Gastroesophageal sphincter (tissue), 4 donors: ENCODE measurements around the gene SUGCT. TPM values are rescaled to one million over a fixed set of nuclear protein-coding genes. Genes with fewer than 3 reads are reported as not detected.

Source experiments
- ATAC-seq: fragments of 150-250 bp; one replicate; pipeline ENCODE4 v1.9.1; 2016; ENCODE audit warnings: mild to moderate bottlenecking, moderate library complexity
- H3K27ac ChIP-seq, 4 donors: fragments of 200-600 bp; sonication (generic) in 3 of 4; 1 replicate in 3 of 4; 2 replicates in 1 of 4; pipeline ENCODE4 v1.5.1; 2016 to 2019
- H3K27me3 ChIP-seq: fragments of 200-600 bp; sonication (generic); one replicate; pipeline ENCODE4 v1.5.1; 2019
- H3K36me3 ChIP-seq, 2 donors: fragments of 200-600 bp; sonication (generic); one replicate each; pipeline ENCODE4 v1.5.1; 2019; ENCODE audit warnings: control low read depth in 1 of 2
- H3K4me1 ChIP-seq, 3 donors: fragments of 200-600 bp; sonication (generic); 1 replicate in 2 of 3; 2 replicates in 1 of 3; pipeline ENCODE4 v1.5.1; 2016 to 2019; ENCODE audit warnings: control low read depth in 2 of 3
- H3K4me3 ChIP-seq, 2 donors: fragments of 200-600 bp; sonication (generic); one replicate each; pipeline ENCODE4 v1.5.1; 2019; ENCODE audit warnings: mild to moderate bottlenecking in 1 of 2, moderate library complexity in 1 of 2
- H3K9me3 ChIP-seq, 3 donors: fragments of 200-600 bp; sonication (generic); one replicate each; pipeline ENCODE4 v1.5.1; 2017 to 2019; ENCODE audit warnings: control low read depth in 2 of 3
- CTCF ChIP-seq, 4 experiments: fragments of 200-600 bp in 2 of 4; fragments of 450-650 bp in 2 of 4; sonication (generic) in 1 of 4; IDR thresholded peaks; one replicate each; pipeline ENCODE4 v1.5.1; 2017 to 2019; ENCODE audit warnings: antibody characterized with exemption in 4 of 4, mild to moderate bottlenecking in 2 of 4, moderate library complexity in 2 of 4
- EP300 ChIP-seq: sonication (generic); formaldehyde crosslinking; IDR thresholded peaks from one replicate; pipeline ENCODE4 v1.6.1; 2017; ENCODE audit warnings: antibody characterized with exemption, mild to moderate bottlenecking
- POLR2A ChIP-seq, 2 donors: fragments of 450-650 bp; IDR thresholded peaks; one replicate each; pipeline ENCODE4 v1.6.1; 2017; ENCODE audit warnings: antibody characterized with exemption in 2 of 2, mild to moderate bottlenecking in 2 of 2, moderate library complexity in 1 of 2
- POLR2AphosphoS5 ChIP-seq: sonication (generic); formaldehyde crosslinking; IDR thresholded peaks from one replicate; pipeline ENCODE4 v1.6.1; 2017; ENCODE audit warnings: antibody characterized with exemption
- WGBS, 2 donors: methylation state at CpG; one replicate each; pipeline ENCODE4 v1.1.5; 2018; ENCODE audit warnings: low coverage in 1 of 2; 5-methylcytosine and 5-hydroxymethylcytosine counted together
- total RNA-seq, 4 donors: library from RNA; depleted of rRNA; stranded (reverse); fragments of >200 nt; gene quantifications; one replicate each; pipeline ENCODE4 v1.1.0, GENCODE V29; 2016

The SUGCT gene
- total RNA-seq, 4 donors from 2014 or later, result 1.2 to 17.3 (median 10.8) TPM

GRCh38 chr7:40733578-40733977 is 598.8 kb downstream of the SUGCT start:
- TF ChIP-seq EP300, result no peak
- TF ChIP-seq POLR2A (IDR thresholded peaks at IDR 0.05), result no peak
- TF ChIP-seq POLR2AphosphoS5, result no peak
- TF ChIP-seq CTCF (IDR thresholded peaks at IDR 0.05), result no peak
- Histone ChIP-seq H3K4me3 (no peak overlapping the region), H3K4me1 (no peaks in the 10 kb centered on the region), H3K27me3 (no peaks in the 10 kb centered on the region), H3K36me3 (no peaks in the 10 kb centered on the region), H3K9me3 (no peaks in the 10 kb centered on the region), H3K27ac (no peak overlapping the region)
- ATAC-seq, result no peak
- 59 to 60% methylated on average over 5 of the region's 5 CpGs for WGBS, 2 donors

GRCh38 chr7:40739257-40739656 is 604.5 kb downstream of the SUGCT start:
- 90 to 100% methylated on average over 1 to 2 of the region's 2 CpGs for WGBS, 2 donors
- H3K4me1 ChIP-seq, result no peaks in the 10 kb centered on the region
- H3K27ac ChIP-seq, result no peak overlapping the region
- H3K9me3 ChIP-seq, result peaks cover 0 to 12% (median 0%) of the 10 kb centered on the region in 3 donors
- no peaks in the 10 kb centered on the region for H3K36me3 ChIP-seq
- H3K4me3 ChIP-seq, result no peak overlapping the region
- no peak for ATAC-seq
- TF ChIP-seq POLR2AphosphoS5 (no peak), POLR2A (IDR thresholded peaks at IDR 0.05) (no peak), EP300 (no peak), CTCF (IDR thresholded peaks at IDR 0.05) (no peak)
- H3K27me3 ChIP-seq, result no peaks in the 10 kb centered on the region

GRCh38 chr7:40742270-40742669 is 607.5 kb downstream of the SUGCT start:
- H3K4me3 ChIP-seq, result no peak overlapping the region
- H3K27ac ChIP-seq, result no peak overlapping the region
- no peak for TF ChIP-seq POLR2A (IDR thresholded peaks at IDR 0.05)
- TF ChIP-seq POLR2AphosphoS5, result no peak
- no peak for TF ChIP-seq CTCF (IDR thresholded peaks at IDR 0.05)
- TF ChIP-seq EP300, result no peak
- H3K9me3 ChIP-seq, result peaks cover 0 to 12% (median 0%) of the 10 kb centered on the region in 3 donors
- H3K4me1 ChIP-seq, result no peaks in the 10 kb centered on the region
- ATAC-seq, result no peak
- H3K27me3 ChIP-seq, result no peaks in the 10 kb centered on the region
- H3K36me3 ChIP-seq, result no peaks in the 10 kb centered on the region
- 73 to 83% methylated on average over 1 to 6 of the region's 7 CpGs for WGBS, 2 donors

GRCh38 chr7:40746841-40747556 is 612.2 kb downstream of the SUGCT start:
- H3K4me1 ChIP-seq, result no peaks in the 10 kb centered on the region
- no peak overlapping the region for H3K27ac ChIP-seq
- WGBS, 2 donors, result 65 to 78% methylated on average over 9 to 11 of the region's 12 CpGs
- ATAC-seq, result no peak
- no peak for TF ChIP-seq CTCF (IDR thresholded peaks at IDR 0.05)
- TF ChIP-seq POLR2A (IDR thresholded peaks at IDR 0.05), result no peak
- TF ChIP-seq EP300, result no peak
- TF ChIP-seq POLR2AphosphoS5, result no peak
- H3K36me3 ChIP-seq, result no peaks in the 10 kb centered on the region
- no peaks in the 10 kb centered on the region for H3K9me3 ChIP-seq
- no peaks in the 10 kb centered on the region for H3K27me3 ChIP-seq
- no peak overlapping the region for H3K4me3 ChIP-seq

- H3K27me3 ChIP-seq, result no peaks in the 10 kb centered on the region
- no peaks in the 10 kb centered on the region for H3K4me1 ChIP-seq
- no peak overlapping the region for H3K27ac ChIP-seq
- no peaks in the 10 kb centered on the region for H3K36me3 ChIP-seq
- H3K4me3 ChIP-seq, result no peak overlapping the region
- ATAC-seq, result no peak
- H3K9me3 ChIP-seq, result no peaks in the 10 kb centered on the region
- 74 to 79% methylated on average over 2 of the region's 2 CpGs for WGBS, 2 donors
- TF ChIP-seq POLR2A (IDR thresholded peaks at IDR 0.05), result no peak
- TF ChIP-seq CTCF (IDR thresholded peaks at IDR 0.05), result no peak
- TF ChIP-seq POLR2AphosphoS5, result no peak
- no peak for TF ChIP-seq EP300
These were observed 613.1 kb downstream of the SUGCT start for GRCh38 chr7:40747856-40748255.
